HG02885 (cell line): ENCODE results near the gene CEP72.
"Not testable (repeated sequence)": the region's sequence is repeated elsewhere in the genome, so short reads cannot be mapped to it uniquely, and the experiment has no call there.

ENCODE experiments used
- ATAC-seq: cut with Tn5 transposase; IDR thresholded peaks from one replicate; pipeline ENCODE4 v1.9.1; 2021; ENCODE audit warnings: mild to moderate bottlenecking; ENCODE audit not compliant: unreplicated experiment, poor library complexity

The CEP72 gene

GRCh38 chr5:679166-679895 lies 67.2 kb downstream of the CEP72 start:
- not testable (repeated sequence) for ATAC-seq

DNA sequence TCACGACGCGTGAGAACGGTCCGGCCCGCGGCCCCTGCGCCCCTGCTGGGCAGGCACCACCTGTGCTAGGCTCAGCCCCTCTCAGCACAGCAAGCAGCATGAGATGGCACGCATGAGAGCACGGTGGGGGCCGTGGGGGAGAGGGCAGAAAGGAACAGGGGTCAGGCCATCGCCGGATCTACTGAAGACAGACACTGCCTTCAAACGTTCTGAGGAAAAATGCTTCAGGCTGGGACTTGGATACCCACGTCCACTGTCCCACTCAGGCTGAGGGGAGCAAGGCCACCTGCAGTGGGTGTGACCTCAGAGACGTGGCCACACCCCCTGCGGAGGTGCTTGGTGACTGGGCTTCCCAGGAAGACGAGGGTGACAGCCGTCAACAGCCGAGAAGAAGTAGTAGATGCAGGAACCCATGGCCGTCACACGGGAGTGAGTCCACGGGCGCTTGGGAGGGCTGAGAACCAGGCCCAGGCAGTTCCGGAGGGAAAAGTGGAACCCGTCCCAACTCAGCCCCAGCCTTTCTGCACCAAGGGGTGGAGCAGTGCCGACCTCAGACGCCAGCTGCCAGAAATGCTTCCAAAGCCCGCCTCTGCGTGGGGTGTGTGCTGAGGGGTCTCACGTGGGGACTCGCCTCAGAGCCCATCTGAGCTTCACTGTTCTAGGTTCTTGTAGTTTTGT lies 68.1 kb downstream of the CEP72 start:
- ATAC-seq = not testable (repeated sequence)

DNA sequence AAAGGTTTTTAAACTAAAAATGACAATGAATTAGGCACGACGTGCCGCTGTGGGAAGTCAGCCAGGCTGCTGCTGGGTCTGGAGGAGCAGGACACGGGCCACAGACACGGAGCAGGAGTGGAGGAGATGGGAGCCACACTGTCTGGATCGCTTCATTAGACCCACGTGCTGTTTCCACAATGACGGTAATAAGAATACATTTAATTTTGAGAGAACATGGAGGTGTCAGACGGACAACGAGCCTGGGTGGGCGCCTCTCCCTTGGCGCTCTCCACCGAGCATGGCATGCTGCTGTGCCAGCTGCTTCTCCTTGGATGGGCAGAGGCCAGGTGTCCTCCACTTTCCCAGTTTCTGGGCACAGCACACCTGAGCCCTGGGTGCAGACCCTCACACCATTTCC lies 68.7 kb downstream of the CEP72 start:
- not testable (repeated sequence) for ATAC-seq

GRCh38 chr5:681317-682191 lies 69.4 kb downstream of the CEP72 start:
- not testable (repeated sequence) for ATAC-seq

DNA sequence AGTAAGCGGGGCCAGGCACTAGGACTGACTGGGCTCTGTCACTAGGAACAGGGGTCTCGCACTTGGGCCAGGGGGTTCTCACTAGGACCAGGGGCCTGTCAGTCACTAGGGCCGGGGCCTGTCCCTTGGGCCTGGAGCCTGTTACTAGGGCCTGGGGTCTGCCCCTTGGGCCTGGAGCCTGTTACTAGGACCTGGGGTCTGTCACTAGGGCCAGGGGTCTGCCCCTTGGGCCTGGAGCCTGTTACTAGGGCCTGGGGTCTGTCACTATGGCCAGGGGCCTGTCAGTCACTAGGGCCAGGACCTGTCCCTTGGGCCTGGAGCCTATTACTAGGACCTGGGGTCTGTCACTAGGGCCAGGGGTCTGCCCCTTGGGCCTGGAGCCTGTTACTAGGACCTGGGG lies 70.1 kb downstream of the CEP72 start:
- ATAC-seq = not testable (repeated sequence)

- ATAC-seq = not testable (repeated sequence)
Observed at GRCh38 chr5:682651-683358, 70.7 kb downstream of the CEP72 start.

GRCh38 chr5:683551-684481 lies 71.7 kb downstream of the CEP72 start:
- no peak for ATAC-seq

DNA sequence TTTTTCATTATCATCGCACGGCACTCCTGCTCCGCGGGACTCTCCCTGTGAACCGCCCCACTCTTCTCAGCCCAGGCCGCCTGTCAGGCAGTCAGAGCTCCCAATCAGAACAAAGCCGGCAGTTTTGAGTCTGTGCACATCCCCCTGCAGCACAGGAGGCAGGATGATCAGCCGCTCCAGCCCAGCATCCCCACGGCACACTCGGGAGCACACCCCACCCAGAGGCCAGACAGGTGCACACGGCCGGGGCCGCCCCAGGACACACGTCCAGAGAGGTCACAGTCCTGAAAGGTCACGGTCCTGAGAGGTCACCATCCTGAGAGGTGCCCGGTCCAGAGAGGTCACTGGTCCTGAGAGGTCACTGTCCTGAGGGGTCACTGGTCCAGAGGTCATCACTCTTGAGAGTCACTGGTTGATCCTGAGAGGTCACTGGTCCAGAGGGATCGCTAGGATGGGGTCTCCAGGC lies 72.6 kb downstream of the CEP72 start:
- ATAC-seq = no peak

DNA sequence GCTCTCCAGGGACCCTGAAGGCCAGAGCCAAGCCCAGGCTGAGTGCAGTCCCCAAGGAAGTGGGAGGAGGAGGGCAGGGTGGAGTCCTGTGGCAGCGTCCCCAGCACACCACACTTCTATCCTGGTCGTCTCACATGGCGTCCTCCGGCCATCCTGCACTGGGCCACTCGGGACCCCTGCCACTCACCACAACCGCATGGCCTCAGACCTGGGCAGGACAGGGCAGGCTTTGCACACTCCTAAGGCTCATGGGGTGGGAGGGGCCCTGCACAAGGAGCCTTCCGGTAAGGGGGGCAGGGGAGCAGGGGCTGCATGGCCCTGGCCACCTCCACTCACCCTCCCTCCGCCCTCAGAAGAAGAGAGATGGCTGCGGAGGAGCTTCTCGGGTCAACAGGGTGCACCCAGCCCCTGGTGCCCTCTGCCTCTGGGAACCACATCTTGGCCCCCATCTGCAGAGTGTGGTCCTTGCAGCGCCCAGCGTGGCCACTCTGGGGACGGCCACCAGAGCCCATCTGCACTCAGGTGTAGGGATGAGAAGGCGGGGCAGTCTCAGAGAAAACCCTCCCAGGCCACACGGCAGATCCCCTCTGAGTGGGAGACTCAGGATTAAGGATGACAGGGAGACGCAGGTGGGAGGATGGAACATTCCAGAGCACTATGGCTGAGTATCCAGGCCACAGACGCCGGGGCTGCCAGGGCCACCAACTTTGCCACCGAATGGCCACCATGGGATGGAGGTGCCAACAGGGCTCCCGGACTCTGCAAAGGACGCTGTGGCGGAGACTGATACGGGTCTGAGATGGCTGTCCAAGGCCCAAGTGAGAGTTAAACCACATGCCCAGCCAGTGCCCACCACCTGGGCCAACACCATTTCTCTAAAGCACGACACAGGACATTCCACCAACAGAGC lies 73.4 kb downstream of the CEP72 start:
- no peak for ATAC-seq

- not testable (repeated sequence) for ATAC-seq
Observed at GRCh38 chr5:686172-686523, 74.0 kb downstream of the CEP72 start.

DNA sequence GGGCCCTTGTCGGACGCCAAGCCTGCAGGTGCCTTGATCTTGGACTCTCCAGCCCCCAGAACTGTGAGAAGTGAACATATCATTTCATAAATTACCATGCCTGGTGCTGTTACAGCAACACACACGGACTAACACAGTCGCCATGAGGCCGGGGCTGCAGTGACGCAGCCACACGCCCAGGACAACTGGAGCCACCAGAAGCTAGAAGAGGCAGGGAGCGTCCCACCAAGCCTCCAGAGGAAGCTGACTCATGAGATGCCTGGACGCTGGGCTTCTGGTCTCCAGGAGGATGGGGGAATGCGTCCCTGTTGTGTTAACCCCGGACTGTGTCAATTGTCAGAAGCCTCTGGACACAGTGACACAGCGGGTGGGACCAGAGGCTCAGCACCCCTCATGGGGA lies 74.8 kb downstream of the CEP72 start:
- not testable (repeated sequence) for ATAC-seq

GRCh38 chr5:688348-689010 lies 76.3 kb downstream of the CEP72 start:
- ATAC-seq = not testable (repeated sequence)

GRCh38 chr5:690293-690692 lies 78.2 kb downstream of the CEP72 start:
- ATAC-seq = not testable (repeated sequence)

DNA sequence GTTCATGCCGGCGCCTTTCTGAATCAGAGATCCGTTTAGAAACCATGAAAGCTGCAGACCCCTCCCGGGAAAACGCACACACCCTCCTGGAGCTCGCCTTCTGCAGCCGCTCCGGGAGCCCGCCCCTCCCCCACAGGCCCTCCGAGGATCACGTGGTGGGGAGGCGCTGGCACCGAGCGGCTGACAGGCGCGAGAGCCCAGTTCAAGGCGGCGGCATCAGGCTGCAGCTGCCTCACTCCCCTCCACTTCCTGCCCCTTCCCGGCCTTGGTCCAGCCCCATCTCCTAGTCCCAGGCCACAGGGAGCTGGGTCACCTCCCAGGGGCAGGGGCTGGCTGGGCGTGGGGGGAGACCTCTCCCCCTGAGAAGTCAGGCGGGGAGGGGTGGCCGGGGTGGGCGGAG lies 78.9 kb downstream of the CEP72 start:
- not testable (repeated sequence) for ATAC-seq

DNA sequence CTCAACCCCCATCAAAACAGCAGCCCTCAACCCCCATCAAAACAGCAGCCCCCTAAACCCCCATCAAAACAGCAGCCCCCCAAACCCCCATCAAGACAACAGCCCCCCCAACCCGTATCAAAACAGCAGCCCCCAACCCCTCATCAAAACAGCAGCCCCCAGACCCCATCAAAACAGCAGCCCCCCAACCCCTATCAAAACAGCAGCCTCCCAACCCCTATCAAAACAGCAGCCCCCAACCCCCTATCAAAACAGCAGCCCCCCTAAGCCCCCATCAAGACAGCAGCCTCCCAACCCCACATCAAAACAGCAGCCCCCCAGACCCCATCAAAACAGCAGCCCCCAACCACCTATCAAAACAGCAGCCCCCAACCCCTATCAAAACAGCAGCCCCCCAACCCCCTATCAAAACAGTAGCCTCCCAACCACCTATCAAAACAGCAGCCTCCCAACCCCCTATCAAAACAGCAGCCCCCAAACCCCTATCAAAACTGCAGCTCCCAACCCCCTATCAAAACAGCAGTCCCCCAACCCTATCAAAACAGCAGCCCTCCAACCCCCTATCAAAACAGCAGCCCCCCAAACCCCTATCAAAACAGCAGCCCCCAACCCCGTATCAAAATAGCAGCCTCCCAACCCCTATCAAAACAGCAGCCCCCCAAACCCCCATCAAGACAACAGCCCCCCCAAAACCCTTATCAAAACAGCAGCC lies 79.8 kb downstream of the CEP72 start:
- ATAC-seq = no peak

- ATAC-seq = peak; percentile 1
Observed at GRCh38 chr5:692529-693041, 80.4 kb downstream of the CEP72 start.
